Hindlimb muscle (tissue), 1 donor: ENCODE measurements around the gene ANO9. TPM values are rescaled to one million over a fixed set of nuclear protein-coding genes. Genes with fewer than 3 reads are reported as not detected.
"Not testable (repeated sequence)": the region's sequence is repeated elsewhere in the genome, so short reads cannot be mapped to it uniquely, and the experiment has no call there.

Source experiments
- DNase-seq: peaks from one replicate; pipeline ENCODE4 v3.0.0-alpha.2; 2013
- polyA plus RNA-seq: library from polyadenylated mRNA; unstranded; fragments of 120-200 nt; gene quantifications from one replicate; pipeline ENCODE4 v1.2.1, GENCODE V29; 2013; ENCODE audit not compliant: insufficient read length

Gene ANO9
- polyA plus RNA-seq, 1 donor = 0.53 TPM

- peak; percentile 58 for DNase-seq
These were observed 9.1 kb upstream of the ANO9 start for GRCh38 chr11:450809-451451.

- DNase-seq = peak; percentile 96
These were observed 8.3 kb upstream of the ANO9 start, which contains the start of gene PTDSS2 for GRCh38 chr11:449889-450808. Gene PTDSS2, plus strand, starts transcription at chr11:450279. Its CDS starts 177 bp downstream, at chr11:450456.

GRCh38 chr11:447923-448731 lies 6.3 kb upstream of the ANO9 start:
- peak; percentile 90 for DNase-seq

GRCh38 chr11:446891-447290 lies 5.1 kb upstream of the ANO9 start:
- DNase-seq = no peak

GRCh38 chr11:445765-446588 lies 4.2 kb upstream of the ANO9 start:
- DNase-seq = no peak

GRCh38 chr11:444396-445144 lies 2.8 kb upstream of the ANO9 start:
- peak; percentile 69 for DNase-seq

GRCh38 chr11:443542-444199 lies 1.9 kb upstream of the ANO9 start:
- DNase-seq = no peak

GRCh38 chr11:442611-443081 lies 835 bp upstream of the ANO9 start:
- DNase-seq = no peak

GRCh38 chr11:441043-441417 lies 781 bp downstream of the ANO9 start:
- no peak for DNase-seq

- no peak for DNase-seq
These were observed 1.5 kb downstream of the ANO9 start for GRCh38 chr11:440065-441042.

- no peak for DNase-seq
These were observed 2.3 kb downstream of the ANO9 start for GRCh38 chr11:439315-440064.

- no peak for DNase-seq
These were observed 3.5 kb downstream of the ANO9 start for GRCh38 chr11:438101-438844.

- DNase-seq = no peak
These were observed 4.5 kb downstream of the ANO9 start for GRCh38 chr11:437228-437870.

- DNase-seq = not testable (repeated sequence)
These were observed 6.6 kb downstream of the ANO9 start for GRCh38 chr11:434999-435740.

GRCh38 chr11:434496-434895 lies 7.3 kb downstream of the ANO9 start:
- DNase-seq = no peak

GRCh38 chr11:433641-434040 lies 8.2 kb downstream of the ANO9 start:
- DNase-seq = no peak

- DNase-seq = no peak
These were observed 8.7 kb downstream of the ANO9 start for GRCh38 chr11:433111-433510.
